T-helper 9 cell (primary cell): ENCODE results near the gene SAPCD2.
"Not testable (repeated sequence)": the region's sequence is repeated elsewhere in the genome, so short reads cannot be mapped to it uniquely, and the experiment has no call there.

Experiments
- DNase-seq: peaks from one replicate; pipeline ENCODE4 v3.0.0-alpha.2; 2020

SAPCD2 gene

GRCh38 chr9:137046088-137046787, 24.1 kb downstream of the SAPCD2 start, which contains the start of gene NPDC1:
NPDC1 (minus strand) TSS chr9:137046177; CDS start chr9:137045989, 188 bp downstream.
- DNase-seq: peak; percentile 74

- DNase-seq: no peak
These were observed 24.9 kb downstream of the SAPCD2 start for GRCh38 chr9:137045294-137046087.

GRCh38 chr9:137044502-137045177, 25.7 kb downstream of the SAPCD2 start:
- no peak for DNase-seq

GRCh38 chr9:137044037-137044436, 26.3 kb downstream of the SAPCD2 start:
- DNase-seq: no peak

- no peak for DNase-seq
These were observed 27.3 kb downstream of the SAPCD2 start for GRCh38 chr9:137042751-137043727.

- DNase-seq: no peak
These were observed 29.2 kb downstream of the SAPCD2 start for GRCh38 chr9:137041124-137041523.

- no peak for DNase-seq
These were observed 29.8 kb downstream of the SAPCD2 start for GRCh38 chr9:137040568-137040967.

GRCh38 chr9:137039611-137040366, 30.6 kb downstream of the SAPCD2 start:
- no peak for DNase-seq

- no peak for DNase-seq
These were observed 31.4 kb downstream of the SAPCD2 start for GRCh38 chr9:137038916-137039315.

- DNase-seq: no peak
These were observed 32.9 kb downstream of the SAPCD2 start for GRCh38 chr9:137037483-137037882.

GRCh38 chr9:137037035-137037434, 33.3 kb downstream of the SAPCD2 start:
- DNase-seq: no peak

GRCh38 chr9:137035937-137036336, 34.4 kb downstream of the SAPCD2 start:
- no peak for DNase-seq

- DNase-seq: no peak
These were observed 34.9 kb downstream of the SAPCD2 start for GRCh38 chr9:137035507-137035834.

- peak; percentile 86 for DNase-seq
These were observed 35.4 kb downstream of the SAPCD2 start for GRCh38 chr9:137034709-137035506.

- DNase-seq: no peak
These were observed 36.2 kb downstream of the SAPCD2 start for GRCh38 chr9:137034039-137034708.

- not testable (repeated sequence) for DNase-seq
These were observed 36.9 kb downstream of the SAPCD2 start for GRCh38 chr9:137033481-137033880.

- DNase-seq: no peak
These were observed 37.5 kb downstream of the SAPCD2 start for GRCh38 chr9:137032858-137033257.

GRCh38 chr9:137031904-137032640, 38.3 kb downstream of the SAPCD2 start, which contains the start of gene FUT7:
FUT7 (minus strand) TSS chr9:137032088; CDS start chr9:137031991, 97 bp downstream.
- DNase-seq: peak; percentile 26
